NT2/D1 (cell line): Measurements from ENCODE around the gene CPZ.

Source experiments
- SUZ12 ChIP-seq: IDR thresholded peaks from 2 replicates; pipeline ENCODE4 v1.6.1; 2011; ENCODE audit not compliant: insufficient read length, insufficient read depth; ENCODE audit errors: extremely low read depth
- ZNF274 ChIP-seq: IDR thresholded peaks from 2 replicates; pipeline ENCODE4 v1.6.1; 2011; ENCODE audit warnings: mild to moderate bottlenecking, low read depth, low read length

DNA sequence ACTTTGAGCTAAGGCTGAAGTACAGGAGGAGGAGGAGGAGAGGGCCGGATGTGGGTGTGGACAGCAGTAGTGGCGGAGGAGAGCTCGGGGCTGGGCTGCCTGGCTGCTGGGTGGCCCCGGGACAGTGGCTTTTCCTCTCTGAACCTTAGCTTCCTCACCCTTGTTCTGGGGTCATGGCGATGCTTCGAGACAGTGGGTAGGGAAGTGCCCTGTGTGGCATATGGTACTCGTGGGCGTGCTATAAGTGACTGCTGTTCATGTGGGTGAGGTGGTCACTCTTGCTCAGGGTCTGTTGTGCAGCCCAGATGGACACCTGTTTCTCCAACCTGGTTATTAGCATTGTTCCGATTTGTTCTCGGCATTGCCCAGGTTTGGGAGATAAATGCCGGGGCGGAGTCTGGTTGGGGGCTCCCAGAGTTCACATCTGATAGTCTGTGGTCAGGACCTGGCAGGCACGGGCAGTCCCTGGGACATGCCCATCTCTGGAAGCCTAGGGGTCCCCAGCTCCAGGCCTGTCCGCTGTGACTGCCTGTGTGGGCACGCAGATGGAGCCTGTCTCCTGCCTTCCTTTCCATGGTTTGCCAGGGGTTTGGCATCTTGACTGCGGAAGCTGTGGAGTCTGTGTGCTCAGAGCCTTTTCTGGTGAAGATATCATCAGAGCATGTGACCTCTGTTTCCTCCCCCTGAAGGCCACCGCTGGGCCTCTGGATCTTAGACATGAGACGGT, 4.9 kb upstream of the CPZ start:
- TF ChIP-seq SUZ12 (no peak), ZNF274 (no peak)
